Ishikawa (cell line): Measurements from ENCODE around the gene CNTN4.

Source experiments
- CEBPB ChIP-seq: IDR thresholded peaks from 2 replicates; pipeline ENCODE4 v1.6.1; 2012
- CREB1 ChIP-seq: IDR thresholded peaks from 2 replicates; pipeline ENCODE4 v1.6.1; 2012; ENCODE audit warnings: low read depth
- EGR1 ChIP-seq: IDR thresholded peaks from 2 replicates; pipeline ENCODE4 v1.6.1; 2012
- EP300 ChIP-seq: IDR thresholded peaks from 2 replicates; pipeline ENCODE4 v1.6.1; 2012; ENCODE audit warnings: borderline replicate concordance
- MAX ChIP-seq: IDR thresholded peaks from 2 replicates; pipeline ENCODE4 v1.6.1; 2012
- NFIC ChIP-seq: IDR thresholded peaks from 2 replicates; pipeline ENCODE4 v1.6.1; 2012
- RAD21 ChIP-seq: IDR thresholded peaks from 2 replicates; pipeline ENCODE4 v1.6.1; 2012; ENCODE audit warnings: low read depth
- REST ChIP-seq: IDR thresholded peaks from 2 replicates; pipeline ENCODE4 v1.6.1; 2012; ENCODE audit warnings: low read depth, mild to moderate bottlenecking
- TAF1 ChIP-seq: IDR thresholded peaks from 2 replicates; pipeline ENCODE4 v1.6.1; 2012; ENCODE audit warnings: low read depth, mild to moderate bottlenecking
- TCF12 ChIP-seq: IDR thresholded peaks from 2 replicates; pipeline ENCODE4 v1.6.1; 2012; ENCODE audit warnings: low read depth
- TEAD4 ChIP-seq: IDR thresholded peaks from 2 replicates; pipeline ENCODE4 v1.6.1; 2012
- USF1 ChIP-seq: IDR thresholded peaks from 2 replicates; pipeline ENCODE4 v1.6.1; 2012
- YY1 ChIP-seq: IDR thresholded peaks from 2 replicates; pipeline ENCODE4 v1.6.1; 2012; ENCODE audit warnings: low read depth
- ZBTB7A ChIP-seq: IDR thresholded peaks from 2 replicates; pipeline ENCODE4 v1.6.1; 2012; ENCODE audit warnings: low read depth

GRCh38 chr3:2792432-2792831 is 693.8 kb downstream of the CNTN4 start:
- TF ChIP-seq EP300 (no peak), NFIC (no peak), EGR1 (no peak), YY1 (no peak), TEAD4 (no peak), CEBPB (no peak), CREB1 (no peak), RAD21 (no peak), MAX (no peak), TCF12 (no peak), TAF1 (no peak), REST (no peak), USF1 (no peak), ZBTB7A (no peak)
